NCI-H510A treated with DMSO at 0.1 percent for 48 hours (cell line): Measurements from ENCODE around the gene TULP1.
"Not testable (repeated sequence)": the region's sequence is repeated elsewhere in the genome, so short reads cannot be mapped to it uniquely, and the experiment has no call there.

Experiments
- DNase-seq: peaks from one replicate; lab custom pipeline; 2025; lab: John Stamatoyannopoulos, UW

TULP1 gene

DNA sequence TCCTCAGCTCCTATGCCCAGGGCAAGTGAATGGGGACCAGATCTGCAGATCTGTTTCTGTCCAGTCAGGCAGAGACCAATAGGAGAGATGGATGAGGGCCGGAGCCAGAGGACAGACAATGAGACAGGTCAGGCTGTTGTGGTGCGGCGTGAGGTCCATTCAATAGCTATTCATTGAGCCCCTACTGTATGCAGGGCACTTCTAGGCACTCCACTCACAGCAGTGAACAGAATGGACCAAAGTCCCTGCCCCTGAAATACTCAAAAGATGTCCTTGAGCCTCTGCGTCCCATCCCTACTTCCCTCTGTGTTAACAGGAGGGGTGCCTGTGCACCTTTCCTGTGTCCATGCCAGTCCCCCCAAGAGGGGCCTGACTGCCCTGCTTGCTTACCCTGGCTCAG lies 8.5 kb upstream of the TULP1 start:
- no peak for DNase-seq

DNA sequence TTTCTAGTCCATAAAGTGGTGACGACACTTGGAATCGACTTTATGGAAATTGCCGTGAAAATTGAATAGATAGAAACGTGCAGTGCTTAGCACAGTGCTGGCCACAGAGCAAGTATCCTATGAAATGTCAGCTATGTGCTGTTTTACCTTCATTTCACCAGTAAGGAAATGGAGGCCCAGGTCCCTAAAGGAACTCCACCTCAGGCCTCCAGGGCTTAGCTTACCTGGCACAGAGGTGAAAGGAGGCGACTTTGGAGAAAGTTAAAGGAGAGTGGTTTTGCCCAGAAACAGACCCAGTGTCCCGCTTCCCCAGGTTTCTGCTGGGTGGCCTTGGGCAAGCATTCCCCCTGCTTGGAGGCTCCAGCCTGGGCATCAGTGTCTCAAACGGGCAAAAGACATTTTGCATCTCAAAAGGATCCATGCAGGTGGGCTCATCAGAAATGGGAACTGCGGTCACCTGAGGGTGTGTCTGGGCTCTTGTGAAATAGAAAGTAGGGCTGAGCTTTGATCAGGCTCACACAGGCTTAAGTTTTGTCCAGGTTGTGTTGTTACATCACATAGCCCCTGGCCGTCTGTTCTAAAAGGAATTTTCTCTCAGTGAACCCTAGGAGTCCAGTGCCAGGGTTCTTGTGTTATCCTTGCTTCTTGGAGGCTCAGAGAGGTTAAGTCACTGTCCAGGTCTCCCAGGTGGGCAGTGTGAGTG lies 6.8 kb upstream of the TULP1 start:
- no peak for DNase-seq

DNA sequence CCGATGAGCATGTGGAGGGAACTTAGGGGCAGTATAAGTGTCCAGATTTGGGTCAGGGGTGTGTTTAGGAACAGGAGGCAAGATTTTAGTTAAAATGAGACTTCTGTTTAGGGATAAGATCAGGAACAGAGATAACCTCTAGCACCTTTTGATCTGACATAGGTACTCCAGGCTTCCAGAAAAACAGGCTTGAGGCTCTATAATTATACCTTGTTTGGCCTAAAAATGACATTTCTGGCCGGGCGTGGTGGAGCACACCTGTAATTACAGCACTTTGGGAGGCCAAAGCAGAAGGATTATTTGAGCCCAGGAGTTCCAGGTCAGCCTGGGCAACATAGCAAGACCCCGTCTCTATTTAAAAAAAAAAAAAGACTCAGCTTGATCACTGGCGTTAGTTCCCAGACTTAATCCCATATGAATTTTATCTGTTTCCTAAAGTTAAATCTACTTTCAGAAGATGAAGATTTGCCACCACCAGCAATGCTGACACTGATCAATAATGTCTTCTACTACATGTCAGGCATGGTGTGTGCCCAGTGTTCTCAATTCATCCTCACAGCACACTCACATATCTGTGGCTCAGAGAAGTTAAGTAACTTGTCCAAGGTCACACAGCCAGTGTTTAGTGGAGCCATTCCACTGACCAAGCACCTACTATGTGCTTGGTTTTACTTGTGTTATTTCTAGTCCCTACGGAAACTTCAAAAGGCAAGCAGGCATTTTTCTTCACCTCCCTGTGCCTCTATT lies 6.0 kb upstream of the TULP1 start:
- no peak for DNase-seq

DNA sequence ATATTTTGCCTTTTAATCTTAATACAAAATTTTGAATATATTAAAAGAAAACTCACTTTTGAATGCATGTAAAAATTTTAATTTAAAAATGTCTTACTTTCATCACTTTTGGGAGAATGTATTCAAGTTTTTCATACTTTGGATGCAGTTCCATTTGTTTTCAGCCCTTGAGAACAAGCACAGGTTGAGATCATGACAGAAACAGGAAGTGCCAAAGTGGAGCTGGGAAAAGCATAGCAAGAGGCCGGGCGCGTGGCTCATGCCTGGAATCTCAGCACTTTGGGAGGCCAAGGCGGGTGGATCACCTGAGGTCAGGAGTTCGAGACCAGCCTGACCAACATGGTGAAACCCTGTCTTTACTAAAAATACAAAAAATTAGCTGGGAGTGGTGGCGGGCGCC lies 5.3 kb upstream of the TULP1 start:
- not testable (repeated sequence) for DNase-seq

DNA sequence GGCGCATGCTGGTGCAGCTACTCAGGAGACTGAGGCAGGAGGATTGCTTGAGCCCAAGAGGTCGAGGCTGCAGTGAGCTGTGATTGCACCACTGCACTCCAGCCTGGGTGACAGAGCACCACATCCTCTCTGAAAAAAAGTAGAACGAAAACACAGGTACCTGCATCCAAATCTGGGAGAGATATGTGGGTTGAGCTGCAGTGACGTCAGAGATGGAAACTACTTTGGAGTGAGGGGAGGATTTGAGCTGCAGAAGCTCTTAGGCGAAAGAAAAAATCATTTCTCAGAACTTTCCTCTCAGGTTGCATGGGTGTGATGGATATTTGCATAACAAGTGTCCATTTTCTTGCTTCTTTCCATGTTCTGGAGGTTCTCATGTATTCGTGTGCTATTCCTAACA lies 4.0 kb upstream of the TULP1 start:
- no peak for DNase-seq

DNA sequence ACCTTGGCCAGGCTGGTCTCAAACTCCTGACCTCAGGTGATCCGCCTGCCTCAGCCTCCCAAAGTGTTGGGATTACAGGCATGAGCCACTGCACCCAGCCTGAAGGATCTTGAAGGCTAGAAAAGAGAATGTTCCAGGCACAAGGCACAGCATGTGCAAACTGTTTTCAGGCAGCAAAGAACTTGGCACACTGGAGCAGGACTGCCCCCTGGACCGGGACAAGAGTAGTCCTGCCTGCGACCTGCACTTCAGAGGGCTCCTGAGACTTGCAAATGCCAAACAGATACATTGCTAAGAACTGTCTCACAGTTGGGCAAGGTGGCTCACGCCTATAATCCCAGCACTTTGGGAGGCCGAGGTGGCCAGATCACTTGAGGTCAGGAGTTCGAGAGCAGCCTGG lies 3.2 kb upstream of the TULP1 start:
- not testable (repeated sequence) for DNase-seq

DNA sequence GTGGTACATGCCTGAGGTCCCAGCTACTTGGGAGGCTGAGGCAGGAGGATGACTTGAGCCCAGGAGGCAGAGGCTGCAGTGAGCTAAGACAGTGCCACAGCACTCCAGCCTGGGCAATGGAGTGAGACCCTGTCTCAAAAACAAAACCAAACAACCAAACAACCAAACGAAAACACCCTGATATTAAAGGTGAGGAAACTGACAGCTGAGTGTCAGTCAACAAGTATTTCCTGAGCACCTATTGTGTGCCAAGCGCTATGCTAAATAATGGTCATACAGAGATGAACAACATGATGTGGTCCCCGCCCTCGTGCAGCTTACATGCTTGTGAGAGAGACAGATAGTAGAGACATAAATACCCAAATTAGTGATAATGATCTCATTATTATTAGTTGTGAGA lies 1.9 kb upstream of the TULP1 start:
- DNase-seq, result no peak

DNA sequence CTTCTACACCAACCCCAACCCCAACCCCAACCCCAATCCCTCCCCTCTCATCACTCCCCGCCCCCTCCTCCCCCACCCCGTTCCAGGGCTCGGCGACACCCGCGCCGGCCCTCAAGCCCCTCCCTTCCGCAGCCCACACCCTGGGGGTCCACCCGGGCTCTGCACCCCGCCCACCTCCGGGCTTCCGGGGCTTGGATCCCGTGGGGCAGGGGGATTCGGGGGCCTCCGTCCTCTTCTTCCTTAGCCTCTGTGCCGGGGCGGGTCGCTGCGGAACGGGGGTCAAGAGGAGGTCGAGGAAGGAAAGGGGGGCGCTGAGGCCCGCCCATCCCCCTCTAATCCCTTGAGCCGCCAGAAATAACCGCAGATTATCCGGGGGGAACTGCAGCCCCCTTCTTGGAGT lies 690 bp downstream of the TULP1 start:
- no peak for DNase-seq

DNA sequence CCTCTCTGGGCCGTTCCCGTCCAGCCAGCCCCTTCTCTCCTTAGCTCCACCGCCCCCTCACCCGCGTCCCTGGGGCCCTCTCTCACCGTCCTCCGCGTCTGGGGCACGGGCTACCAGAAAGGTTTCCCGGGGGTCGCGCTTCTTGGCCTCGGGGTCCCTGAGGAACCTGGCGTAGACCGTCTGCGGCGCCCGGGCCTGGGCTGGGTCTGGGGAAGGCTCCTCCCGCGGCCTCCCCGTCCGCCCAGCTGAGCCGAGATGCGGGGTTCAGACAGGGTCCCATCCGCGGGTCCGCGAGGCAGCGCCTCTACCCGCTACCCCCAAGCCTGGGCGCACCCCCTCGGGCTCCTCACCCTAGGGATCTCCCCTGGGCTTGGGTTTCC lies 1.1 kb downstream of the TULP1 start:
- DNase-seq, result no peak

DNA sequence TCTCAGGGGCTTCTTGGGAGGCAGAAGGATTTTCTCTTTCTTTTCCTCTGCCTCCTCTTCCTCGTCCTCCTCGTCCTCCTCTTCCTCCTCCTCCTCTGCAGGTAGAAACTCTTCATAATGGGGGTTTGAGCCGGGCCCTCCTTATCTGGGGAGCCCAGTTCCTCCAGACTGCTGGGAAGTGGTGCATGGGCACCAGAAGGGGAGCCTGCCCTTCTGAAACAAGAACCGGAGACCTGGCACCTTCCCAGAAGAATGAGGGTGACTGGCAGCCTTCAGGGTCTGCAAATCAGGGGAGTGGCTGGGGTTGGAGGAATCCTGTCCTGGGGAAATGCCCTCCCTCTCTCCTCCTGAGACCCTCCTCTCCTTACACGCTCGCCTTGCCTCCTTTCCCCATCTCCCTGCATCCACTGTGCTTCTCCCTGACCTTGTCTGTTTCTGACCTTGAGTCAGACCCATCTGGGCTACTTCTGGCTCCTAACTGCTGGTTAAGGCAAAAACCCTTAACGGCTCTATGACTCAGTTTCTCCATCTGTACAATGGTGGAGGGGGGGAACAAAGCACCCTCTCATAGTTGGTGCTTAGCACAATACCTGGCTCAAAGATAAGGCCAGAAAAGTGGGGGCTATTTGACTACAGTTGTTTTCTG lies 1.7 kb downstream of the TULP1 start:
- no peak for DNase-seq

DNA sequence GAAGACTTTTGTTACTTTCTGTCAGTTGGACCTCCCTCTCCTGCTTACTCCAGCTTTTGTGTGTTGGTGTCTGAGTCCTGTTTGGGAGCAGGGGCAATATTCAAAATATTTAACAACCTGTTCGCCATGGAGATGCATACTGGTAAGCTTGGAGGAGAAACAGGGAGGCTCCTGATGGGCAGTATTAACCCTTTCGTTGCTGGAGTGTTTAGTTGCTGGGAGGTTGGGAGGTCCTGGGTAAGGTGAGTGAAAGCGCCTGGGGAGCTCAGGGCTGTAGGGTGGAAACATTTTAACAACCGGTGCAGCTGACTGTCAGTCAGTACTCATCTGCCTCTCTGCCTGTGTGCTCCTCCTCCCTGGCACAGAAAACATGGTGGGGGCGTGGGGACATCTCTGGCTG lies 4.2 kb downstream of the TULP1 start:
- DNase-seq, result no peak

DNA sequence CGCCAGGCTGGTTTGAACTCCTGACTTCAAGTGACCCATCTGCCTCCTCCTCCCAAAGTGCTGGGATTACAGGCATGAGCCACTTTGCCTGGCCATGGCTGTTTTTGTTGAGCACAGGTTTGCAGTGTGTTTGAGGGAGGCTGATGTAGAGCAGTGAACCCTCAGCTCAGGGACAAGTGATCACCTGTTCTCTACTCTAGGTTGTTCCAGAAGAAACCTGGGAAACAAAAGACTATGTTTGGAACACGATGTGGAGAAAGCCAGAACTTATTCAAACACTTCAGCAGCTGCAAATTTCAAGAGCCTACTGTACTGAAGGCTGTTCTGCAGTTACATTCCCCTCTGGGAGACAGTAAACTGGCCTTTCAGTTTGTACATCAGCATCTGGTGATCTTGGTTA lies 4.7 kb downstream of the TULP1 start:
- DNase-seq, result peak; percentile 79

DNA sequence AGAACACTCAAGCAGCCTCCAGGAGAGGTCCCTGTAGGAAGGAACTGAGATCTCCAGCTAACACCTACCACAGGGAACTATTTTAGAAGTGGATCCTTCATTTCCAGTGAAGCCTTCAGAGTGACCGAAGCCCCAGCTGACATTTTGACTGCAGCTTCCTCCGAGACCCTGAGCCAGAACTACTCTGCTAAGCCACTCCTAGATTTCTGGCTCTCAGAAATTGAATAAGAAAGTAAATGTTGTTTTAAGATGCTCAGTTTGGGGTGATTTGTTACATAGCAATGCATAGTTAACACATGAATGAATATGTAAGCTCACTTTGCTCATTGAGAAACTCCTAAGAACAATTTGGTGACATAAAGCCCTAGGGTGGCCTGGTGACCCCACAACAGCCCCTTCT lies 5.5 kb downstream of the TULP1 start:
- no peak for DNase-seq

DNA sequence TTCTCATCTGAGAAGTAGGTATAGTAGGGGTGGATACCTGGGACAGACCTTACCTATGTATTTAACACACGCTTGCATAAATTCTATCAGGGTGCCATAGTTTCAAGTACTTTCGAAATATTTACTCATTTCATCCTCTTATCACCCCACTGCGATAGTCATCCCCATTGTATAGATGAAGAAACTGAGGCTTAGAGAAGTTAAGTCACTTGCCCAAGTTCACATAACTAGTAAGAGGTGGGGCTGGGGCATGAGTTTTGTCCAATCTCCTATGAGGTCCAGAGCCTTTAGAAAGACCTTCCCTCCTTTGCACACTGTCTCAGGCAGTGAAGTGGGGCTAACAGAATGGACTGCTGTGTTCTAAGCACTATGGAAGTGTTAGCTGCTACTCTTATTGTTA lies 6.2 kb downstream of the TULP1 start:
- no peak for DNase-seq

DNA sequence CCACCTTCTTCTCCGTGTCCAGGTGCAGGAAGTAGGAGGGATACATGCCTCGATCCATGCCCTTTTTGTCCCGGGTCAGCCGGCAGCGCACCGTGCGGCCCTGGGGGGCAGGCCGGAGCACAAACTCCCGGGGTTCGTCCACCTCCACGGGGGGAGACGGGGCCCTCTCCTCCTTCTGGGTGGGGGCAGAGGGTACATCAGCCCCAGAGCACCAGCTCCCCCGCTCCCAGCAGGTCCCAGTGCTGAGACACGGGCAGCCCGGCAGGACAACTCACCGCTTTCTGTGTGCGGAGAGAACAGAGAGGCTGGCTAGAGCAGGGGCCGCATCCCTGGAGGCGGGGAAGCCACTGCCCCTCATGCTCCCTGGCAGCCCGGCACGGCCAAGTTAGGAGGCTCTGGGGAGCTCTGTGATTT lies 6.7 kb downstream of the TULP1 start:
- no peak for DNase-seq

DNA sequence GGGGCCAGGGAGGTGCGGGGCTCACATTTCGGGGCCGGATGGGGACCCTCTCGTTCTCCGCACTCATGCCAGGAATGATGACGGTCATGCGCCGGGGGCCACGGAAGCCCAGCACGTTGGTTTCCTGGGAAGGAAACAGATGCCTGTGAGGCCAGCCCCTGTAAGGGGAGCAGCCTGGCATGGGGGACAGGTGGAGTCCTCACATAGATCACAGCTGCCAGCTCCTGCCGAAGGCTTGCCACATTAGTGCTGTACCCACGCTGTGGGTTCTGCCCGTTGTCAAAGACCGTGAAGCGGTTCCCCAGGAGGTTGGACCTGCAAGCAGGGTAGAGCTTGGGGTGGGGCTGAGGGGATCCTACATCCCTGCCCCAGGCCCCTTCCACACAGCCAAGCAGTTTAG lies 9.2 kb downstream of the TULP1 start:
- no peak for DNase-seq

DNA sequence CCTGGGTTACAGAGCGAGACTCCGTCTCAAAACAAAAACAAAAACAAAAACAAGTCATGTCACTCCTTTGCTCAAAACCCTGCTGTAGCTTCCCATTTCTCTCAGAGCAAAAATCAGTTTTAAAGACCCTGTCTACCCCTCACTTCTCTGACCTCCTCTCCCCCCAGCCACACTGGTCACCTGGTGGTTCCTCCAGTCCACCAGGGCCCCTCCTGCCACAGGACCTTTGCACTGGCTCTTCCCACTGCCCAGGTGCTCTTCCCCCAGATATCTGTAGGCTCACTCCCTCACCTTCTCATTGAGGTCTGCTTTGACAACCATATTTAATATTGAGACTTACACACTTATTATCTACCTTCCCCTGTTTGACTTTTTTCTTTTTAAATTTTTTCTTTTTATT lies 10.9 kb downstream of the TULP1 start:
- DNase-seq, result no peak

DNA sequence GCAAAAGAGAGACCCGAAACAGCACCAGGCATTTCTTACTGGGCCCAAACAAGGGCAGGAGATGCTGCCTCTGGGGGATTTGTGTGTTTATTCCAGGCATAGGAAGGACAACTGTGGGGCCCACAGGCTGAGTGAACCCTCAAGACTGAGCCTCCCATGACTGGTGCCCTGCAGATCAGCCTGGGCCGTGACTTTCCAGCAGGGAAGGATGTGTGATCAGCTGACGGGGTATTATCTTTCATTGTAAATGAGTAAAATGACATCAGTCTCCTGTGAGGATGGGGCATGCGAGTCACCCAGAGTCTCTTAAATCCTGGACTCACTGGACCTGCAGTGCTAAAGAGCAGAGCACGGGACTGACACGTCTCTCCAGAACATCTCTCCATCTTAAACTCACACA lies 11.9 kb downstream of the TULP1 start:
- peak; percentile 65 for DNase-seq

DNA sequence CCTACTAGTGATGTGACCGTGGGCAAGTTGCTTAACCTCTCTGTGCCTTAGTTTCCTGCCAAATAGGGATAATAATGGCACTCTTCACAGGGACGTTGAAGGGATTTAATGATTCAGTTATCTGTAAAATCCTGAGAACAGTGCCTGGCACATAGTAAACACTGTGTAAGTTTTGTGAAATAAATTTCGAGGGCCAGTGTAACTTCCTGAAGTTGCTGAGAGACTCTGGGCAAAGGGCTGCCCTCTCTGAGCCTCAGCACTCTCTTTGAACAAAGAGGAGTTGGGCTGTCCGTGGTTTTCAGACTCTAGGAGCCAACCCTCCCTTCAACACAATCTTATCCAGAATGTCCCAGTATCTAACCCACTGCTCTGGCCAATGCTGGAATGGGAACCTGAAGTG lies 13.3 kb downstream of the TULP1 start:
- DNase-seq, result no peak

DNA sequence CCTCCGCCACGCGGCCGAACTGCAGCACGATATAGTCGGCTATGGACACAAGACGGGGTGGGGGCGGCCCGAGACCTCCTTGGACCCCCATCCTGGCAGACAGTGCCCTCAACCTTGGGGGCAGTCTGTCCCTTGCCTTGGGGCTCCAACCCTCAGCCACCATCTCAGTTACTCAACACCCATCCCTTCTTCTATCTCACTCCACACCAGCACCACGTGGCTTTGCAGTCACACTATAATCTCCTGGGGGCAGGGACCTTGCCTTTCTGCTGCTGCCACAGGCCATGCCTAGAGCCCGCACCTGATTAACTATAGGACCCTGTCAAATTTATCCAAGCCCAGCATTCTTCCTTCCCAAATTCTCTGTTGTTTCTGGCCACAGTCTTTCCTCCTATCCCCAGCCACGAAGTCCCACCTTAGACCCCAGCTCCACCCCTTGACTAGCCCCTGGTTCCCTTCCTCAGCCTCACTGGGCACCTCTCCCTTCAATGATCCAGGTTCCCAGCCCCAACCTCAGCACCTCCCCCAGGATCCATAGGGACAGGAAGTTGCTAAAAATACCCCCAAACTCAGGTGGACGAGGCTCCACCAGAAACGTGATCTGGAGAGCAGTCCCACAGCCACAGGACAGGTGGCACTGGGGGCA lies 14.2 kb downstream of the TULP1 start:
- no peak for DNase-seq

DNA sequence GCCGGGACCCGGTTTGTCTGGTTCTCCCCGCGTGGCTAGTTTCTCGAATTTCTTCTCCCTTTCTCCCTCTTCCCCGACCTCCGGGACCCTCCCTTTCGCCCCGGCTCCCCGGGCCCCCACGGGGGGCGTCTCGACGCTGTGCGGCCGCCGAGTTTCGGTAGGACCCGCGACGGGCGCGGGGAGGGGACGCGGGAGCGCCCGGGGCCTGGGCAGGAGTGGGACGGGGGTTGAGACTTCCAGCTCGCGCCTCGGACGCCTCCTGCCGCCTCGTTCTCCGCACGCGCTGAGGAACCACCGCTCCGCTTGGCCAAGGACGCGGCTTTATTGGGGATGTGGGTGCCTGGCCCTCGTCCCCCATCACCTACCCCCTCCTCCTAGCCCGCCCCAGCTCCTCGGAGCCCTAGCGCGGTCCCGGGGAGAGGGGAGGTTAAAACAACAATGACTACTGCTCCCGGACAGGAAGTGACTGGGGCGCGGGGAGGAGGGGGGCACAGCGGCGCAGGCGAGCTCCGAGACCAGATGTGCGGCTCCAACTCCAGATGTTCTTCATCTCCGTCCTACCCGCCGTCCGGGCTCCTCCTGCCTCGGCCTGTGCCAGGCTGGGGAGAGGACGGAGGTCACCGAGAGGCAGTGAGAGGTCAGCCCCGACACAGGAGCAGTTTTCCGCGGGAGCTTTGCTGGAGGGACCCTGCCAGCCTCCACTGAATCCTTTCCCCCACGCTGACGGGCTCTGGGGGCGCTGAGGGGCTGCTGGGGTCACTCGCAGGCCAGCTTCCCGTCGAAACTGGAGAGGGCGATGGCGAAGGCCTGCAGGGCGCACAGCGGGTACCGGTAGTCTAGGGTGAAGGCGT lies 14.9 kb downstream of the TULP1 start:
- peak; percentile 73 for DNase-seq
